ENCODE data around the gene PFN1. TPM values are rescaled to one million over a fixed set of nuclear protein-coding genes. Genes with fewer than 3 reads are reported as not detected.

PFN1 gene
- total and polyA plus RNA-seq, 9 of the 15 experiments (the other 6 are each of a cell fraction or from before 2014, with no cell fraction given), result 60.5 to 1,479 (median 456) TPM

DNA sequence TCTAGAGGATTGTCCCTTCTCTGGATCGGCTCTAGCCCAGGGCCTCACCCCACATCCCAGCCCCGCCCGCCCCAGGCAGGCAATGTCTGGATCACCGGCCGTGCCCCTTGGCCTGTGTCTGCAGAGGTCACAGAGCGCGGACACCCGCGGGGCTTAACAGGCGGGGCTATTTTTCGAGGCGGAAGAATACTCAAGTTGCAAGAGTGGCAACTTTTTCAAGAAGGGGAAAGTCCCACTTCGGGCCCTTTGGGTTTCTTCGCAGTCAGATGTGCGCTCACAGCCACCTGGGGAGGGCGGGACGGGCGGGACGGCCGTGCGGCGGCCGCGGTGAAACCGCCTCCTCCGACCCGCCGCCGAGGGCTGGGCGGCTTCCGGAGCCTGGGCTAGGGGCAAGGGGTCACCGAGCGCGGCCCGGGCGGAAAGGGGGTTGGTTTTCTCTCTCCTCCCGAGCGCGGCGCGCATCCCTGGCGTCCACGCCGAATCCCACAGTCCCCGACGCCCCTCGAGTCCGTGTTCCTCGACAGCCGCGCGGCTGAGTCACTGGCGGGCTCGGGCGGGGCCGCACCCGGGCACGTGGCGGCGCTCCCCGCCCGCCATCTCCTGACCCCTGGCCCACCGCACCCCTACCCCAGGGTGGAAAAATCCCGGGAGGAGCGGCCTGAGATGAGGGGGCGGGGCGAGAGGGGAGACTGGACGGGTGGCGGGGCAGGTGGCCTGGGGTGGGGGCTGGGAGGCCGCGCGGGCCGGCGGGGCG is 1.2 kb upstream of the PFN1 start (continued):
- no peak for TF ChIP-seq POLR3A (IDR thresholded peaks at IDR 0.05; ENCODE audit: borderline replicate concordance, extremely low read depth, insufficient read depth, insufficient read length)
- TF ChIP-seq ZNF766 (CRISPR knock-in tag; conservative IDR thresholded peaks at IDR 0.05), result peak; percentile 43; the same call in 1 of the 2 replicates
- no peak for TF ChIP-seq HSF4 (CRISPR knock-in tag; IDR thresholded peaks at IDR 0.05; ENCODE audit: borderline replicate concordance)
- TF ChIP-seq KLF16 (IDR thresholded peaks at IDR 0.05), result no peak
- TF ChIP-seq CREB5 (CRISPR knock-in tag; IDR thresholded peaks at IDR 0.05), result no peak
- TF ChIP-seq NR0B1 (IDR thresholded peaks at IDR 0.05; ENCODE audit: partially characterized antibody), result no peak
- no peak for TF ChIP-seq CBX5 (IDR thresholded peaks at IDR 0.05; ENCODE audit: borderline replicate concordance, low read depth)
- TF ChIP-seq, protein P1, sequence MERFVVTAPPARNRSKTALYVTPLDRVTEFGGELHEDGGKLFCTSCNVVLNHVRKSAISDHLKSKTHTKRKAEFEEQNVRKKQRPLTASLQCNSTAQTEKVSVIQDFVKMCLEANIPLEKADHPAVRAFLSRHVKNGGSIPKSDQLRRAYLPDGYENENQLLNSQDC (CRISPR knock-in tag; IDR thresholded peaks at IDR 0.05), result no peak
- TF ChIP-seq FOXK2 (conservative IDR thresholded peaks at IDR 0.05 in 1 of 2, IDR thresholded peaks at IDR 0.05 in 1 of 2; ENCODE audit: low read depth in 2 of 2), result no peak
- TF ChIP-seq ELF1 (tag; IDR thresholded peaks at IDR 0.05), result no peak
- TF ChIP-seq DACH1 (IDR thresholded peaks at IDR 0.05; ENCODE audit: partially characterized antibody), result no peak
- TF ChIP-seq STAG1 (CRISPR knock-in tag; IDR thresholded peaks at IDR 0.05; ENCODE audit: borderline replicate concordance), result no peak
- no peak for TF ChIP-seq HNRNPH1 (optimal IDR thresholded peaks at IDR 0.05; ENCODE audit: low read depth, low read length)
- TF ChIP-seq, protein P2, sequence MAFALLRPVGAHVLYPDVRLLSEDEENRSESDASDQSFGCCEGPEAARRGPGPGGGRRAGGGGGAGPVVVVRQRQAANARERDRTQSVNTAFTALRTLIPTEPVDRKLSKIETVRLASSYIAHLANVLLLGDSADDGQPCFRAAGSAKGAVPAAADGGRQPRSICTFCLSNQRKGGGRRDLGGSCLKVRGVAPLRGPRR (CRISPR knock-in tag; IDR thresholded peaks at IDR 0.05), result no peak
- no peak for TF ChIP-seq ZNF561 (CRISPR knock-in tag; conservative IDR thresholded peaks at IDR 0.05)
- TF ChIP-seq, protein P3, sequence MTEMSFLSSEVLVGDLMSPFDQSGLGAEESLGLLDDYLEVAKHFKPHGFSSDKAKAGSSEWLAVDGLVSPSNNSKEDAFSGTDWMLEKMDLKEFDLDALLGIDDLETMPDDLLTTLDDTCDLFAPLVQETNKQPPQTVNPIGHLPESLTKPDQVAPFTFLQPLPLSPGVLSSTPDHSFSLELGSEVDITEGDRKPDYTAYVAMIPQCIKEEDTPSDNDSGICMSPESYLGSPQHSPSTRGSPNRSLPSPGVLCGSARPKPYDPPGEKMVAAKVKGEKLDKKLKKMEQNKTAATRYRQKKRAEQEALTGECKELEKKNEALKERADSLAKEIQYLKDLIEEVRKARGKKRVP (CRISPR knock-in tag; IDR thresholded peaks at IDR 0.05), result 0 out of 2 replicates have a peak, but pooled peaks have one; percentile 23
- TF ChIP-seq SNIP1 (IDR thresholded peaks at IDR 0.05; ENCODE audit: low read depth), result no peak
- TF ChIP-seq HNRNPL (IDR thresholded peaks at IDR 0.05; ENCODE audit: low read depth, low read length), result no peak
- TF ChIP-seq PHF21A (IDR thresholded peaks at IDR 0.05; ENCODE audit: borderline replicate concordance, low read depth), result no peak
- TF ChIP-seq MCM3 (IDR thresholded peaks at IDR 0.05), result no peak
- TF ChIP-seq MAX (CRISPR knock-in tag; IDR thresholded peaks at IDR 0.05), result peak; percentile 87
- no peak for TF ChIP-seq ZNF445 (CRISPR knock-in tag; IDR thresholded peaks at IDR 0.05; ENCODE audit: low read depth)
- TF ChIP-seq NCOA2 (IDR thresholded peaks at IDR 0.05; ENCODE audit: partially characterized antibody in 2 of 2), result no peak
- no peak for TF ChIP-seq KLF10 (CRISPR knock-in tag; IDR thresholded peaks at IDR 0.05)
- TF ChIP-seq SRSF3 (IDR thresholded peaks at IDR 0.05; ENCODE audit: insufficient read depth, low read length), result no peak
